IMR-90 (cell line): ENCODE results near the gene BUD23. TPM values are rescaled to one million over a fixed set of nuclear protein-coding genes. Genes with fewer than 3 reads are reported as not detected.

ENCODE experiments used
- ATAC-seq: fragments of 200-7000 bp; cut with Tn5 transposase; 2 replicates; pipeline ENCODE4 v1.9.1; 2020; ENCODE audit warnings: low read depth, mild to moderate bottlenecking, moderate library complexity
- BruUV-seq: library from RNA; stranded (reverse); fragments of 400-500 nt; replicated peaks from 2 replicates; lab custom pipeline; 2021; lab: Mats Ljungman, UMichigan
- CTCF ChIA-PET: fragments of 300-600 bp; formaldehyde crosslinking; extraction: SDS; loops from one replicate; lab custom pipeline; 2021; ENCODE audit warnings: antibody characterized with exemption; lab: Yijun Ruan, JAX
- POLR2A ChIA-PET: fragments of 300-600 bp; sonication (Branson Sonifier 250); formaldehyde crosslinking; loops from one replicate; lab custom pipeline; 2022; ENCODE audit warnings: antibody characterized with exemption; ENCODE audit not compliant: unreplicated experiment; lab: Charles Lee
- DNase-seq: peaks from one replicate; pipeline ENCODE4 v3.0.0; 2013
- H2AFZ ChIP-seq: replicated peaks from 2 replicates; pipeline ENCODE3; 2013; ENCODE audit warnings: low read length, mild to moderate bottlenecking; ENCODE audit not compliant: poor library complexity
- H2AK5ac ChIP-seq: 2 replicates; pipeline ENCODE4 v1.6.1; 2013; ENCODE audit warnings: low read depth, low read length, inconsistent platforms
- H2AK9ac ChIP-seq: replicated peaks from 2 replicates; pipeline ENCODE3; 2013; ENCODE audit warnings: mild to moderate bottlenecking, low read depth, low read length, moderate library complexity; ENCODE audit not compliant: poor library complexity
- H2BK120ac ChIP-seq: 2 replicates; pipeline ENCODE4 v1.6.1; 2013; ENCODE audit warnings: low read depth, low read length, inconsistent platforms
- H2BK15ac ChIP-seq: 3 replicates; pipeline ENCODE4 v1.6.1; 2013; ENCODE audit warnings: low read depth, low read length, inconsistent platforms
- H2BK20ac ChIP-seq: 2 replicates; pipeline ENCODE4 v1.6.1; 2013; ENCODE audit warnings: low read depth, mild to moderate bottlenecking, inconsistent platforms, low read length, moderate library complexity
- H2BK5ac ChIP-seq: 2 replicates; pipeline ENCODE4 v1.6.1; 2013; ENCODE audit warnings: mild to moderate bottlenecking, low read depth, low read length, inconsistent platforms; ENCODE audit not compliant: poor library complexity, severe bottlenecking
- H3K14ac ChIP-seq: replicated peaks from 2 replicates; pipeline ENCODE4 v1.6.1; 2013; ENCODE audit warnings: low read depth, low read length, inconsistent platforms
- H3K18ac ChIP-seq: 2 replicates; pipeline ENCODE4 v1.6.1; 2013; ENCODE audit warnings: low read depth, low read length, control low read depth
- H3K23ac ChIP-seq: 2 replicates; pipeline ENCODE4 v1.6.1; 2013; ENCODE audit warnings: low read depth, low read length, inconsistent platforms
- H3K27ac ChIP-seq: 2 replicates; pipeline ENCODE4 v1.5.1; 2013; ENCODE audit warnings: mild to moderate bottlenecking, control low read depth, low read length; ENCODE audit not compliant: insufficient read depth
- H3K27me3 ChIP-seq: 2 replicates; pipeline ENCODE4 v1.6.1; 2013; ENCODE audit warnings: low read length; ENCODE audit not compliant: control insufficient read depth, insufficient read depth
- H3K36me3 ChIP-seq: 2 replicates; pipeline ENCODE4 v1.6.1; 2013; ENCODE audit warnings: low read length, mixed read lengths; ENCODE audit not compliant: control insufficient read depth, insufficient read depth
- H3K4ac ChIP-seq: 2 replicates; pipeline ENCODE4 v1.6.1; 2013; ENCODE audit warnings: low read depth, low read length, inconsistent platforms
- H3K4me1 ChIP-seq: 2 replicates; pipeline ENCODE4 v1.6.1; 2013; ENCODE audit warnings: low read length, mixed read lengths; ENCODE audit not compliant: control insufficient read depth, insufficient read depth
- H3K4me2 ChIP-seq: 2 replicates; pipeline ENCODE4 v1.6.1; 2013; ENCODE audit warnings: low read depth, mild to moderate bottlenecking, control low read depth, low read length, moderate library complexity
- H3K4me3 ChIP-seq: 2 replicates; pipeline ENCODE4 v1.5.1; 2013; ENCODE audit warnings: low read depth, mild to moderate bottlenecking, control low read depth, low read length, moderate library complexity; ENCODE audit not compliant: insufficient read depth
- H3K56ac ChIP-seq: 2 replicates; pipeline ENCODE4 v1.6.1; 2013; ENCODE audit warnings: low read length, inconsistent platforms; ENCODE audit not compliant: insufficient read depth; ENCODE audit errors: extremely low read depth
- H3K79me1 ChIP-seq, 2 experiments: 2 replicates each; pipeline ENCODE4 v1.6.1; 2013; ENCODE audit warnings: low read length in 2 of 2, inconsistent platforms in 1 of 2, low read depth in 1 of 2
- H3K9ac ChIP-seq: 2 replicates; pipeline ENCODE4 v1.6.1; 2013; ENCODE audit warnings: low read depth, low read length, control low read depth
- H3K9me1 ChIP-seq: 2 replicates; pipeline ENCODE4 v1.6.1; 2013; ENCODE audit warnings: low read length, inconsistent platforms; ENCODE audit not compliant: insufficient read depth
- H3K9me3 ChIP-seq: 2 replicates; pipeline ENCODE4 v1.6.1; 2013; ENCODE audit warnings: low read length; ENCODE audit not compliant: control insufficient read depth, insufficient read depth
- H4K20me1 ChIP-seq: 2 replicates; pipeline ENCODE4 v1.6.1; 2013; ENCODE audit warnings: low read length, inconsistent platforms; ENCODE audit not compliant: insufficient read depth
- H4K5ac ChIP-seq: 2 replicates; pipeline ENCODE4 v1.6.1; 2013; ENCODE audit warnings: mild to moderate bottlenecking, low read depth, low read length, control low read depth
- H4K8ac ChIP-seq, 2 experiments: 2 replicates each; pipeline ENCODE4 v1.6.1; 2013; ENCODE audit warnings: low read depth in 2 of 2, low read length in 2 of 2, control low read depth in 1 of 2, inconsistent platforms in 1 of 2
- H4K91ac ChIP-seq: 2 replicates; pipeline ENCODE4 v1.6.1; 2013; ENCODE audit warnings: low read depth, low read length, inconsistent platforms; ENCODE audit not compliant: insufficient read depth
- BHLHE40 ChIP-seq: fragments of 150-350 bp; IDR thresholded peaks from 2 replicates; pipeline ENCODE4 v1.6.1; 2016; ENCODE audit warnings: mild to moderate bottlenecking, low read depth, low read length
- CEBPB ChIP-seq: IDR thresholded peaks from 2 replicates; pipeline ENCODE4 v1.6.1; 2012; ENCODE audit warnings: low read depth, low read length, improper control_type of control experiment
- CHD1 ChIP-seq: IDR thresholded peaks from 2 replicates; pipeline ENCODE4 v1.6.1; 2012; ENCODE audit warnings: low read depth, low read length, improper control_type of control experiment
- FOS ChIP-seq: fragments of 150-350 bp; IDR thresholded peaks from 2 replicates; pipeline ENCODE4 v1.6.1; 2016; ENCODE audit warnings: low read depth, low read length
- MAFK ChIP-seq: IDR thresholded peaks from 2 replicates; pipeline ENCODE4 v1.6.1; 2012; ENCODE audit warnings: low read depth, low read length, improper control_type of control experiment
- MAZ ChIP-seq: IDR thresholded peaks from 2 replicates; pipeline ENCODE4 v1.6.1; 2012; ENCODE audit warnings: low read depth, mild to moderate bottlenecking, low read length, improper control_type of control experiment, moderate library complexity, borderline replicate concordance
- MXI1 ChIP-seq: IDR thresholded peaks from 2 replicates; pipeline ENCODE4 v1.6.1; 2012; ENCODE audit warnings: low read depth, mild to moderate bottlenecking, low read length, moderate library complexity, borderline replicate concordance
- NFE2L2 ChIP-seq: fragments of 150-350 bp; IDR thresholded peaks from 2 replicates; pipeline ENCODE4 v1.6.1; 2016; ENCODE audit warnings: low read depth, mild to moderate bottlenecking, low read length
- POLR2A ChIP-seq: IDR thresholded peaks from 2 replicates; pipeline ENCODE4 v1.6.1; 2012; ENCODE audit warnings: mild to moderate bottlenecking, low read depth, low read length
- RAD21 ChIP-seq: IDR thresholded peaks from 2 replicates; pipeline ENCODE4 v1.6.1; 2012; ENCODE audit warnings: low read length, improper control_type of control experiment
- RCOR1 ChIP-seq: IDR thresholded peaks from 2 replicates; pipeline ENCODE4 v1.6.1; 2012; ENCODE audit warnings: mild to moderate bottlenecking, low read length, improper control_type of control experiment; ENCODE audit not compliant: insufficient replicate concordance
- RFX5 ChIP-seq: IDR thresholded peaks from 2 replicates; pipeline ENCODE4 v1.8.0; 2012; ENCODE audit warnings: low read depth, mild to moderate bottlenecking, low read length, moderate library complexity
- SMC3 ChIP-seq: fragments of 150-350 bp; IDR thresholded peaks from 2 replicates; pipeline ENCODE4 v1.6.1; 2016; ENCODE audit warnings: low read depth, mild to moderate bottlenecking, antibody characterized with exemption, low read length, moderate library complexity
- WGBS, 2 experiments: methylation state at CpG; one replicate each; pipeline versions ENCODE4 v1.1.5 to v1.1.7; 2013; ENCODE audit warnings: missing lambda C conversion rate in 2 of 2; ENCODE audit not compliant: insufficient read length in 1 of 2; ENCODE audit errors: extremely low coverage in 2 of 2; 5-methylcytosine and 5-hydroxymethylcytosine counted together
- dilution Hi-C: fragments of 300-500 bp; cut with HindIII; formaldehyde crosslinking; loops from one replicate; pipeline ENCODE4 v1.14.3; 2018; ENCODE audit warnings: low sequenced_read_pairs; ENCODE audit not compliant: unreplicated experiment
- in situ Hi-C: fragments of 300-500 bp; cut with MboI; formaldehyde crosslinking; loops from 3 replicates; pipeline ENCODE4 v1.14.3; 2019; ENCODE audit warnings: low sequenced_read_pairs, inconsistent platforms, mixed read lengths
- intact Hi-C: fragments of 100-400 bp; cut with micrococcal nuclease; formaldehyde crosslinking; loops from 2 replicates; pipeline ENCODE4 v1.10.0; 2022
- polyA plus RNA-seq, 3 experiments: library from polyadenylated mRNA; depleted of rRNA; stranded (reverse); fragments of >200 nt; gene quantifications; 2 replicates each; pipeline ENCODE4 v1.2.3, GENCODE V29; 2012; ENCODE audit warnings: low replicate concordance in 1 of 3
- total RNA-seq: library from RNA; depleted of rRNA; stranded (reverse); fragments of >200 nt; gene quantifications from 2 replicates; pipeline ENCODE4 v1.2.3, GENCODE V29; 2012
- TF ChIP-seq, protein P1 (sequence below): fragments of 150-350 bp; IDR thresholded peaks from 2 replicates; pipeline ENCODE4 v1.6.1; 2017; ENCODE audit warnings: mild to moderate bottlenecking, antibody characterized with exemption, low read length, low read depth
- TF ChIP-seq, protein P2 (sequence below): conservative IDR thresholded peaks from 2 replicates; pipeline ENCODE4 v1.5.1; 2012; ENCODE audit warnings: mild to moderate bottlenecking, low read depth, low read length, improper control_type of control experiment
- TF ChIP-seq, protein P3 (sequence below): fragments of 150-350 bp; IDR thresholded peaks from 2 replicates; pipeline ENCODE4 v1.6.1; 2016; ENCODE audit warnings: low read depth, mild to moderate bottlenecking, low read length, moderate library complexity, borderline replicate concordance

Gene BUD23
- total and polyA plus RNA-seq, 2 of the 4 experiments (the other 2 are of a cell fraction): 35.7 to 65.2 TPM

DNA sequence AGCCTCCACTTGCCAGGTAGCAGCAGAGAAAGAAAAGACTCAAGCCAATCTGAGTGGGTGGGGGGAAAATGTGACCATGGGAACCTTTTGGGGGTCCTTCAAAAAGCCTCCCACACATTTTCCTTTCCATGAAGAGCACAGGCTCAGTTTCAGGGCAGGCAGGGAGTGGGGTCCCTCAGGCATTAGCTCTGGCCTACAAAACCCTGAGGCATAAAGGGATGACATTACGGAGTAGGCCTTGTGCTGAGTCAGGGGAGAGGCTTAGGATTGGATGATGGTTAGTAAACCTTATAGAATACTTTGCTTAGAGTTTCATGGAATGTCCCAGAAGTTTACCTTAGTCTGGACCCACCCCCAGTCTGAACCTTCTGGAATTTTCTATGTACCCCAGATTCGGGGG, 3.7 kb upstream of the BUD23 start:
- H3K18ac ChIP-seq: no peak overlapping the region
- intact Hi-C loops: loop anchor here (5.0 kb wide), 1 partner anchor 38 kb away; the partner anchor contains the start of gene STX1A
- peaks cover 44 to 64% of the 10 kb centered on the region in 2 experiments for H3K79me1 ChIP-seq
- H4K20me1 ChIP-seq: peaks cover 16% of the 10 kb centered on the region; the same call in 1 of the 2 replicates
- no peak overlapping the region for H3K56ac ChIP-seq
- no peak overlapping the region for H2AK9ac ChIP-seq
- H3K4me2 ChIP-seq: no peak overlapping the region
- no CpG with 5 or more reads among the region's 2 CpGs for WGBS, 2 experiments
- H4K91ac ChIP-seq: no peak overlapping the region
- H2AFZ ChIP-seq: no peak overlapping the region
- no peak overlapping the region for H4K8ac ChIP-seq
- no peak overlapping the region for H3K23ac ChIP-seq
- H3K9me3 ChIP-seq: no peaks in the 10 kb centered on the region
- no peak overlapping the region for H2AK5ac ChIP-seq
- no peak overlapping the region for H2BK20ac ChIP-seq
- no TSS peak for BruUV-seq
- no peak overlapping the region for H2BK15ac ChIP-seq
- H3K4me3 ChIP-seq: no peak overlapping the region
- no peak overlapping the region for H3K27ac ChIP-seq
- no peak overlapping the region for H3K4ac ChIP-seq
- ChIA-PET CTCF (no interaction called here), POLR2A (no interaction called here)
- ATAC-seq (no peak), DNase-seq (no peak)
- dilution Hi-C loops: no loop called here
- H3K27me3 ChIP-seq: no peaks in the 10 kb centered on the region
- peaks cover 7% of the 10 kb centered on the region; the same call in 1 of the 2 replicates for H3K9me1 ChIP-seq
- peaks cover 9% of the 10 kb centered on the region for H3K36me3 ChIP-seq
- no peak overlapping the region for H2BK5ac ChIP-seq
- H3K4me1 ChIP-seq: peaks cover 13% of the 10 kb centered on the region
- TF ChIP-seq, protein P1, sequence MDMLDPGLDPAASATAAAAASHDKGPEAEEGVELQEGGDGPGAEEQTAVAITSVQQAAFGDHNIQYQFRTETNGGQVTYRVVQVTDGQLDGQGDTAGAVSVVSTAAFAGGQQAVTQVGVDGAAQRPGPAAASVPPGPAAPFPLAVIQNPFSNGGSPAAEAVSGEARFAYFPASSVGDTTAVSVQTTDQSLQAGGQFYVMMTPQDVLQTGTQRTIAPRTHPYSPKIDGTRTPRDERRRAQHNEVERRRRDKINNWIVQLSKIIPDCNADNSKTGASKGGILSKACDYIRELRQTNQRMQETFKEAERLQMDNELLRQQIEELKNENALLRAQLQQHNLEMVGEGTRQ: no peak
- no peak for TF ChIP-seq BHLHE40
- TF ChIP-seq RAD21: no peak
- TF ChIP-seq, protein P2, sequence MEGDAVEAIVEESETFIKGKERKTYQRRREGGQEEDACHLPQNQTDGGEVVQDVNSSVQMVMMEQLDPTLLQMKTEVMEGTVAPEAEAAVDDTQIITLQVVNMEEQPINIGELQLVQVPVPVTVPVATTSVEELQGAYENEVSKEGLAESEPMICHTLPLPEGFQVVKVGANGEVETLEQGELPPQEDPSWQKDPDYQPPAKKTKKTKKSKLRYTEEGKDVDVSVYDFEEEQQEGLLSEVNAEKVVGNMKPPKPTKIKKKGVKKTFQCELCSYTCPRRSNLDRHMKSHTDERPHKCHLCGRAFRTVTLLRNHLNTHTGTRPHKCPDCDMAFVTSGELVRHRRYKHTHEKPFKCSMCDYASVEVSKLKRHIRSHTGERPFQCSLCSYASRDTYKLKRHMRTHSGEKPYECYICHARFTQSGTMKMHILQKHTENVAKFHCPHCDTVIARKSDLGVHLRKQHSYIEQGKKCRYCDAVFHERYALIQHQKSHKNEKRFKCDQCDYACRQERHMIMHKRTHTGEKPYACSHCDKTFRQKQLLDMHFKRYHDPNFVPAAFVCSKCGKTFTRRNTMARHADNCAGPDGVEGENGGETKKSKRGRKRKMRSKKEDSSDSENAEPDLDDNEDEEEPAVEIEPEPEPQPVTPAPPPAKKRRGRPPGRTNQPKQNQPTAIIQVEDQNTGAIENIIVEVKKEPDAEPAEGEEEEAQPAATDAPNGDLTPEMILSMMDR: no peak
- no peak for TF ChIP-seq CEBPB
- no peak for TF ChIP-seq MAZ
- TF ChIP-seq NFE2L2: no peak
- no peak for TF ChIP-seq RFX5
- no peak for TF ChIP-seq FOS
- no peak for TF ChIP-seq MXI1
- TF ChIP-seq MAFK: no peak
- TF ChIP-seq, protein P3, sequence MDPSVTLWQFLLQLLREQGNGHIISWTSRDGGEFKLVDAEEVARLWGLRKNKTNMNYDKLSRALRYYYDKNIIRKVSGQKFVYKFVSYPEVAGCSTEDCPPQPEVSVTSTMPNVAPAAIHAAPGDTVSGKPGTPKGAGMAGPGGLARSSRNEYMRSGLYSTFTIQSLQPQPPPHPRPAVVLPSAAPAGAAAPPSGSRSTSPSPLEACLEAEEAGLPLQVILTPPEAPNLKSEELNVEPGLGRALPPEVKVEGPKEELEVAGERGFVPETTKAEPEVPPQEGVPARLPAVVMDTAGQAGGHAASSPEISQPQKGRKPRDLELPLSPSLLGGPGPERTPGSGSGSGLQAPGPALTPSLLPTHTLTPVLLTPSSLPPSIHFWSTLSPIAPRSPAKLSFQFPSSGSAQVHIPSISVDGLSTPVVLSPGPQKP: no peak
- no peak for TF ChIP-seq RCOR1
- no peak for TF ChIP-seq CHD1
- TF ChIP-seq POLR2A: no peak
- no peak for TF ChIP-seq SMC3
- no peak overlapping the region for H4K5ac ChIP-seq
- H3K14ac ChIP-seq: no peak overlapping the region
- H3K9ac ChIP-seq: no peak overlapping the region
- no peak overlapping the region for H2BK120ac ChIP-seq
- in situ Hi-C loops: loop anchor here (5.0 kb wide), 1 partner anchor 72 kb away; no protein-coding TSS in a partner anchor
